ENCODE results near the gene MYOZ3. TPM values are rescaled to one million over a fixed set of nuclear protein-coding genes. Genes with fewer than 3 reads are reported as not detected.

MYOZ3 gene
- total and polyA plus RNA-seq, 2 of the 8 experiments (the other 6 are each of a cell fraction or from before 2014, with no cell fraction given) = 9.6 to 19.1 TPM

DNA sequence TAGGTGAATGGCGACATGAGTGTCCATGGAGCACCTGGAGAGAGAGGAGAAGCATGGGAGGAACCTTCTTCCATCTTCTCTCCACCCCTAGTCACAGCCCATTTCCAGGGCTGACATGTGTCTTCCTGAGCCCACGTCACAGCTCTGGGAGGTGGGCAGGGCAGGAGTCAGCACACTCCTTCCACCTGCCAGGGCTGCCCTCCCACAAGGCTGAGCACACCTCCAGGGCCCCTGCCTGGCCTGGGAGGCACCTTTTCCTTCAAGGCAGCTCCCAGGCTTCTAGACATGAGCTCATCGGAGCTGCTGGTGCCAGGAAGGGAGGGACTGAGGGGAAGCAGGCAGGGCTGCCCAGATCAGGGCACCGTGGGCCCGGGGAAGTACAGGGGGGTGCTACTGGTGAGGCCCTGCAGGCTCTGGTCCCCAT is 34.2 kb upstream of the MYOZ3 start (continued):
- TF ChIP-seq RAD21 (IDR thresholded peaks at IDR 0.05 in 1 of 2, conservative IDR thresholded peaks at IDR 0.05 in 1 of 2; ENCODE audit: low read depth in 2 of 2, low read length in 2 of 2) = no peak
- TF ChIP-seq SRF (IDR thresholded peaks at IDR 0.05; ENCODE audit: low read depth, low read length) = no peak
- TF ChIP-seq CHD2 (IDR thresholded peaks at IDR 0.05; ENCODE audit: low read length) = no peak
- no peak for TF ChIP-seq SIN3A (conservative IDR thresholded peaks at IDR 0.05 in 1 of 2, IDR thresholded peaks at IDR 0.05 in 1 of 2; ENCODE audit: low read depth in 1 of 2, low read length in 2 of 2)
